GM12878 (cell line): ENCODE results near the gene SZRD1.

Experiments
- NFYB ChIP-seq: IDR thresholded peaks from 2 replicates; pipeline ENCODE4 v1.6.1; 2011; ENCODE audit warnings: low read depth, mild to moderate bottlenecking, low read length, improper control_type of control experiment, moderate library complexity; ENCODE audit not compliant: insufficient read depth
- NR2C2 ChIP-seq: IDR thresholded peaks from 2 replicates; pipeline ENCODE4 v1.6.1; 2011; ENCODE audit warnings: borderline replicate concordance, low read depth; ENCODE audit not compliant: control insufficient read depth, insufficient read length
- PAX8 ChIP-seq: fragments of 450-650 bp; IDR thresholded peaks from 2 replicates; pipeline ENCODE4 v1.6.1; 2017; ENCODE audit warnings: mild to moderate bottlenecking, moderate library complexity
- POLR2A ChIP-seq: IDR thresholded peaks from 2 replicates; pipeline ENCODE4 v1.6.1; 2011; ENCODE audit warnings: low read depth, mild to moderate bottlenecking, low read length
- SRF ChIP-seq, 2 experiments: IDR thresholded peaks; 2 replicates each; pipeline ENCODE4 v1.6.1; 2011; ENCODE audit warnings: low read depth in 2 of 2, low read length in 2 of 2, mild to moderate bottlenecking in 1 of 2, moderate library complexity in 1 of 2
- TCF3 ChIP-seq: IDR thresholded peaks from 2 replicates; pipeline ENCODE4 v1.6.1; 2012; ENCODE audit warnings: low read depth, mild to moderate bottlenecking, low read length, borderline replicate concordance; ENCODE audit not compliant: insufficient read depth
- TF ChIP-seq, protein P1 (sequence below), 3 experiments: IDR thresholded peaks in 2 of 3; conservative IDR thresholded peaks in 1 of 3; 2 replicates each; pipeline ENCODE4 v1.5.1; 2011; ENCODE audit warnings: low read depth in 3 of 3, low read length in 3 of 3, mild to moderate bottlenecking in 3 of 3, control low read depth in 2 of 3, moderate library complexity in 2 of 3, inconsistent platforms in 1 of 3, mixed read lengths in 1 of 3; ENCODE audit not compliant: control insufficient read depth in 2 of 3, insufficient read depth in 1 of 3; ENCODE audit errors: extremely low read depth in 1 of 3

DNA sequence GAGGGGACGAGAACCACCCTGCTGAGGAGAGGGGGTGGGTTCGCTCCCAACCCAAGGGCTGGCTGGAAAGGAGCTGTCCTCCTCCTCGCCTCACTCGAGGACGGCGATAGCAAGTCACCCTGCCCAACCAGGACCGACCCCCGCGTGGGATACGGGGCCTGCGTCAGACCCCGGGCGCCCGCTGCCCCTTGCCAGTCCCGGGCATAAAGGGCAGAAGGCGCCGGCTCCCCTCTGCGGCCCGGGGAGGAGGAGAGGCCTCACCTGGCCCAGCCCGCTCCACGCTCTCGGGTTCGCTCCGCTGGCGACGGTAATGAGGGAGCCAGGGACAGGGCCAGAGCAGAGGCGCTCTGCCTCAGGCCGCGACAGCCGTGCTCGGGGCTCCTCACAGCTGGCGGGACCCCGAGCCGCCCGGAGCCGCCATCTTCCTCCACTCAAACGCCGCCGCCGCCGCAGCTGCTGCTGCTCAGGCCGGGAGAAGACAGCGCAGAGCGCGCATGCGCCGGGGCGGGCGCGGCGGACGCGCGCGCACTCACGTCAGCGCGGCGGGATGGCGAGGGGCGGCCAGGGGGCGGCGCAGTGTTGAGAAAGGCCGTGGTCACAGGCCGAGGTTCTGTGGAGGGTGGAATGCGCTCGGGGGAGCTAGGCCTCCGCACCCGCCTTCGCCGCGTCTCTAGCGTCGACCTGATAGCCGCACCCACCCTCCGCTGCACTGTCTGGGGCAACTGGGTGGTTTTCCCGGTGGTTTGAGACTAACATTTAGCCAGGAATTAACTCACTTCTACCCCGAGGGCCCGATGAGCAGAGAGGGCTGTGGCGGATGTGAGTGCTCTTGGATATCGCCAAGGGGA, 14.8 kb upstream of the SZRD1 start, which contains the start of gene FBXO42:
- TF ChIP-seq PAX8 (no peak), NFYB (no peak), NR2C2 (no peak), SRF (IDR thresholded peaks at IDR 0.05; ENCODE audit: low read depth in 2 of 2, low read length in 2 of 2) (no peak), TCF3 (peak; percentile 73; the same call in 1 of the 2 replicates), POLR2A (peak; percentile 98)
- TF ChIP-seq, protein P1, sequence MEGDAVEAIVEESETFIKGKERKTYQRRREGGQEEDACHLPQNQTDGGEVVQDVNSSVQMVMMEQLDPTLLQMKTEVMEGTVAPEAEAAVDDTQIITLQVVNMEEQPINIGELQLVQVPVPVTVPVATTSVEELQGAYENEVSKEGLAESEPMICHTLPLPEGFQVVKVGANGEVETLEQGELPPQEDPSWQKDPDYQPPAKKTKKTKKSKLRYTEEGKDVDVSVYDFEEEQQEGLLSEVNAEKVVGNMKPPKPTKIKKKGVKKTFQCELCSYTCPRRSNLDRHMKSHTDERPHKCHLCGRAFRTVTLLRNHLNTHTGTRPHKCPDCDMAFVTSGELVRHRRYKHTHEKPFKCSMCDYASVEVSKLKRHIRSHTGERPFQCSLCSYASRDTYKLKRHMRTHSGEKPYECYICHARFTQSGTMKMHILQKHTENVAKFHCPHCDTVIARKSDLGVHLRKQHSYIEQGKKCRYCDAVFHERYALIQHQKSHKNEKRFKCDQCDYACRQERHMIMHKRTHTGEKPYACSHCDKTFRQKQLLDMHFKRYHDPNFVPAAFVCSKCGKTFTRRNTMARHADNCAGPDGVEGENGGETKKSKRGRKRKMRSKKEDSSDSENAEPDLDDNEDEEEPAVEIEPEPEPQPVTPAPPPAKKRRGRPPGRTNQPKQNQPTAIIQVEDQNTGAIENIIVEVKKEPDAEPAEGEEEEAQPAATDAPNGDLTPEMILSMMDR (IDR thresholded peaks at IDR 0.05 in 2 of 3, conservative IDR thresholded peaks at IDR 0.05 in 1 of 3; ENCODE audit: control insufficient read depth in 2 of 3, extremely low read depth in 1 of 3, insufficient read depth in 1 of 3, low read depth in 3 of 3, low read length in 3 of 3), result peak; percentile 33 to 52 (median 41)
